SK-N-SH (cell line): ENCODE data around the gene CSF2RB. TPM values are rescaled to one million over a fixed set of nuclear protein-coding genes. Genes with fewer than 3 reads are reported as not detected.

Source experiments
- CTCF ChIA-PET: fragments of 300-600, 350-600 bp; formaldehyde crosslinking; extraction: SDS; loops from one replicate; lab custom pipeline; 2021; lab: Yijun Ruan, JAX
- POLR2A ChIA-PET: fragments of 350-600 bp; sonication (Branson Sonifier 250); formaldehyde crosslinking; extraction: SDS; loops from one replicate; lab custom pipeline; 2020; ENCODE audit warnings: antibody characterized with exemption, inconsistent platforms; lab: Yijun Ruan, JAX
- DNase-seq: peaks from one replicate; pipeline ENCODE4 v3.0.0; 2012
- H2AFZ ChIP-seq: fragments of 200-600 bp; sonication (generic); 2 replicates; pipeline ENCODE4 v1.8.1; 2016; ENCODE audit warnings: antibody characterized with exemption, mild to moderate bottlenecking, low read depth
- H3F3A ChIP-seq: fragments of 200-600 bp; sonication (generic); replicated peaks from 2 replicates; pipeline ENCODE3; 2016; ENCODE audit warnings: antibody characterized with exemption, mild to moderate bottlenecking; ENCODE audit not compliant: insufficient read depth
- H3K27ac ChIP-seq, 2 experiments: fragments of 200-500 bp in 1 of 2; fragments of 200-600 bp in 1 of 2; sonication (Bioruptor generic) in 1 of 2; sonication (generic), shearing (Covaris generic) in 1 of 2; 2 replicates each; pipeline versions ENCODE4 v1.5.1 to v1.6.1; 2014 to 2016; ENCODE audit warnings: low read depth in 2 of 2, inconsistent platforms in 1 of 2, low read length in 1 of 2, mild to moderate bottlenecking in 1 of 2, mixed read lengths in 1 of 2
- H3K27me3 ChIP-seq: fragments of 200-600 bp; sonication (generic), shearing (Covaris generic); 2 replicates; pipeline ENCODE4 v1.6.1; 2016; ENCODE audit warnings: mixed run types; ENCODE audit not compliant: insufficient read depth
- H3K36me3 ChIP-seq, 2 experiments: fragments of 200-500 bp in 1 of 2; fragments of 200-600 bp in 1 of 2; sonication (Bioruptor generic) in 1 of 2; sonication (generic) in 1 of 2; replicated peaks in 1 of 2; 2 replicates each; pipeline versions ENCODE3 to v1.5.1; 2014 to 2016; ENCODE audit warnings: low read length in 1 of 2, mild to moderate bottlenecking in 1 of 2; ENCODE audit not compliant: insufficient read depth in 2 of 2, control insufficient read depth in 1 of 2
- H3K4me1 ChIP-seq, 2 experiments: fragments of 200-500 bp in 1 of 2; fragments of 200-600 bp in 1 of 2; sonication (Bioruptor generic) in 1 of 2; sonication (generic), shearing (Covaris generic) in 1 of 2; 2 replicates each; pipeline versions ENCODE4 v1.5.1 to v1.6.1; 2014 to 2016; ENCODE audit warnings: low read depth in 1 of 2, low read length in 1 of 2, mixed run types in 1 of 2; ENCODE audit not compliant: insufficient read depth in 2 of 2, control insufficient read depth in 1 of 2
- H3K4me2 ChIP-seq: fragments of 200-600 bp; sonication (generic), shearing (Covaris generic); 2 replicates; pipeline ENCODE4 v1.6.1; 2017; ENCODE audit warnings: mixed run types
- H3K4me3 ChIP-seq, 2 experiments: fragments of 200-500 bp in 1 of 2; fragments of 200-600 bp in 1 of 2; sonication (Bioruptor generic) in 1 of 2; sonication (generic), shearing (Covaris generic) in 1 of 2; 2 replicates each; pipeline versions ENCODE4 v1.5.1 to v1.8.1; 2014 to 2016; ENCODE audit warnings: low read depth in 2 of 2, inconsistent platforms in 1 of 2, low read length in 1 of 2, mild to moderate bottlenecking in 1 of 2, mixed read lengths in 1 of 2, moderate library complexity in 1 of 2
- H3K79me2 ChIP-seq: fragments of 200-600 bp; sonication (generic); 2 replicates; pipeline ENCODE4 v1.8.1; 2017; ENCODE audit warnings: mild to moderate bottlenecking; ENCODE audit not compliant: insufficient read depth
- H3K9ac ChIP-seq: fragments of 200-600 bp; sonication (generic); 2 replicates; pipeline ENCODE4 v1.6.1; 2017; ENCODE audit warnings: mixed run types
- H3K9me2 ChIP-seq: fragments of 200-600 bp; sonication (generic); 2 replicates; pipeline ENCODE4 v1.6.1; 2017; ENCODE audit warnings: mixed run types
- H3K9me3 ChIP-seq: fragments of 200-600 bp; sonication (generic); 2 replicates; pipeline ENCODE4 v1.6.1; 2017; ENCODE audit warnings: mixed run types, mild to moderate bottlenecking, moderate library complexity
- H4K20me1 ChIP-seq: fragments of 200-600 bp; sonication (generic); 2 replicates; pipeline ENCODE4 v1.6.1; 2017; ENCODE audit warnings: mild to moderate bottlenecking, mixed run types; ENCODE audit not compliant: insufficient read depth
- ELF1 ChIP-seq: IDR thresholded peaks from 2 replicates; pipeline ENCODE4 v1.4.0; 2012
- FOXM1 ChIP-seq: IDR thresholded peaks from 2 replicates; pipeline ENCODE4 v1.4.0; 2012; ENCODE audit warnings: low read depth, mild to moderate bottlenecking
- IRF3 ChIP-seq: fragments of 150-350 bp; IDR thresholded peaks from 2 replicates; pipeline ENCODE4 v1.6.1; 2016; ENCODE audit warnings: mild to moderate bottlenecking, low read depth, low read length
- MEF2A ChIP-seq: IDR thresholded peaks from 2 replicates; pipeline ENCODE4 v1.4.0; 2012; ENCODE audit warnings: low read depth, borderline replicate concordance
- MXI1 ChIP-seq: IDR thresholded peaks from 2 replicates; pipeline ENCODE4 v1.6.1; 2012; ENCODE audit warnings: mild to moderate bottlenecking, low read depth, low read length, improper control_type of control experiment
- NFIC ChIP-seq: IDR thresholded peaks from 2 replicates; pipeline ENCODE4 v1.4.0; 2012; ENCODE audit warnings: borderline replicate concordance
- POLR2AphosphoS5 ChIP-seq: IDR thresholded peaks from 2 replicates; pipeline ENCODE4 v1.6.1; 2012; ENCODE audit warnings: low read depth, low read length
- RAD21 ChIP-seq: IDR thresholded peaks from 2 replicates; pipeline ENCODE4 v1.6.1; 2012; ENCODE audit warnings: mild to moderate bottlenecking, low read length
- RCOR1 ChIP-seq: fragments of 150-350 bp; IDR thresholded peaks from 2 replicates; pipeline ENCODE4 v1.6.1; 2017; ENCODE audit warnings: antibody characterized with exemption, low read length
- REST ChIP-seq: IDR thresholded peaks from 2 replicates; pipeline ENCODE4 v1.6.1; 2012; ENCODE audit warnings: mild to moderate bottlenecking, low read depth, low read length, moderate library complexity
- RFX5 ChIP-seq: IDR thresholded peaks from 2 replicates; pipeline ENCODE4 v1.6.1; 2012; ENCODE audit warnings: mild to moderate bottlenecking, improper control_type of control experiment, low read length
- RXRA ChIP-seq: IDR thresholded peaks from 2 replicates; pipeline ENCODE4 v1.4.0; 2012; ENCODE audit warnings: low read depth, mild to moderate bottlenecking, borderline replicate concordance
- SMC3 ChIP-seq: IDR thresholded peaks from 2 replicates; pipeline ENCODE4 v1.6.1; 2012; ENCODE audit warnings: low read depth, low read length, improper control_type of control experiment
- USF2 ChIP-seq: fragments of 150-350 bp; IDR thresholded peaks from 2 replicates; pipeline ENCODE4 v1.6.1; 2017; ENCODE audit warnings: antibody characterized with exemption, low read length, low read depth, borderline replicate concordance
- WGBS: methylation state at CpG from one replicate; pipeline ENCODE4 v1.1.6; 2017; ENCODE audit warnings: low lambda C conversion rate; 5-methylcytosine and 5-hydroxymethylcytosine counted together
- polyA plus RNA-seq, 3 experiments: library from polyadenylated mRNA; depleted of rRNA; stranded (reverse); fragments of >200 nt; gene quantifications; 2 replicates each; pipeline ENCODE4 v1.2.3, GENCODE V29; 2012

CSF2RB gene
- polyA plus RNA-seq, 1 of the 3 experiments (the other 2 are of a cell fraction): not detected

- Histone ChIP-seq H3K9ac (no peak overlapping the region), H2AFZ (no peak overlapping the region), H3K36me3 (no peaks in the 10 kb centered on the region), H3K27me3 (peaks cover 13% of the 10 kb centered on the region; the same call in 1 of the 2 replicates), H3K9me2 (no peaks in the 10 kb centered on the region), H3K4me1 (no peaks in the 10 kb centered on the region), H4K20me1 (no peaks in the 10 kb centered on the region), H3K9me3 (no peaks in the 10 kb centered on the region), H3K4me2 (no peak overlapping the region), H3K27ac (no peak overlapping the region), H3F3A (no peaks in the 10 kb centered on the region), H3K79me2 (no peaks in the 10 kb centered on the region), H3K4me3 (no peak overlapping the region)
- WGBS: 57% methylated on average over 10 of the region's 20 CpGs
- no peak for DNase-seq
- ChIA-PET CTCF (interaction anchor here (0.6 to 1.5 kb wide), 4 partner anchors 63 to 336 kb away, joined by 3 to 4 read pairs (median 4); no protein-coding TSS in a partner anchor), POLR2A (no interaction called here)
- TF ChIP-seq RCOR1: no peak
- TF ChIP-seq MEF2A: no peak
- no peak for TF ChIP-seq IRF3
- no peak for TF ChIP-seq USF2
- no peak for TF ChIP-seq RAD21
- no peak for TF ChIP-seq RXRA
- no peak for TF ChIP-seq SMC3
- TF ChIP-seq RFX5: no peak
- no peak for TF ChIP-seq NFIC
- no peak for TF ChIP-seq REST
- TF ChIP-seq POLR2AphosphoS5: no peak
- TF ChIP-seq ELF1: no peak
- no peak for TF ChIP-seq MXI1
- no peak for TF ChIP-seq FOXM1
These were observed 23.1 kb downstream of the CSF2RB start for GRCh38 chr22:36936362-36937116.
